Kidney (tissue), 14 donors: Measurements from ENCODE around the gene CFAP251. TPM values are rescaled to one million over a fixed set of nuclear protein-coding genes. Genes with fewer than 3 reads are reported as not detected.

Experiments
- DNase-seq, 5 donors: peaks; one replicate each; pipeline ENCODE4 v3.0.0-alpha.2; 2013 to 2020
- FAIRE-seq: peaks from 2 replicates; lab custom pipeline; 2012; peaks lifted over from hg19 to GRCh38; lab: Jason Lieb, UNC
- H3K27ac ChIP-seq, 2 donors: one replicate each; pipeline ENCODE4 v1.7.0; 2013; ENCODE audit warnings: low read depth in 2 of 2, low read length in 2 of 2, inconsistent platforms in 1 of 2
- H3K27me3 ChIP-seq: one replicate; pipeline ENCODE4 v1.7.1; 2013; ENCODE audit warnings: low read length, inconsistent platforms; ENCODE audit not compliant: control insufficient read depth, insufficient read depth
- H3K36me3 ChIP-seq, 3 donors: one replicate each; pipeline versions ENCODE4 v1.7.0 to v1.7.1; 2013; ENCODE audit warnings: low read length in 3 of 3, control low read depth in 1 of 3, inconsistent platforms in 1 of 3; ENCODE audit not compliant: insufficient read depth in 3 of 3, control insufficient read depth in 2 of 3
- H3K4me1 ChIP-seq, 3 donors: one replicate each; pipeline versions ENCODE4 v1.7.0 to v1.7.1; 2013; ENCODE audit warnings: low read length in 3 of 3, inconsistent platforms in 1 of 3, low read depth in 1 of 3; ENCODE audit not compliant: control insufficient read depth in 2 of 3, insufficient read depth in 2 of 3
- H3K4me3 ChIP-seq, 3 donors: one replicate each; pipeline versions ENCODE4 v1.7.0 to v1.8.1; 2013; ENCODE audit warnings: low read length in 3 of 3, control low read depth in 1 of 3, inconsistent platforms in 1 of 3
- H3K9ac ChIP-seq, 3 donors: one replicate each; pipeline versions ENCODE4 v1.7.0 to v1.7.1; 2013; ENCODE audit warnings: low read length in 3 of 3, control low read depth in 1 of 3, inconsistent platforms in 1 of 3
- H3K9me3 ChIP-seq, 3 donors: one replicate each; pipeline versions ENCODE4 v1.7.0 to v1.7.1; 2013; ENCODE audit warnings: low read length in 3 of 3, control low read depth in 1 of 3, inconsistent platforms in 1 of 3; ENCODE audit not compliant: control insufficient read depth in 2 of 3, insufficient read depth in 1 of 3
- CTCF ChIP-seq: IDR thresholded peaks from 3 replicates; pipeline ENCODE4 v1.5.1; 2012; ENCODE audit warnings: mild to moderate bottlenecking, moderate library complexity, borderline replicate concordance; ENCODE audit not compliant: insufficient read depth; ENCODE audit errors: extremely low read depth
- intact Hi-C: fragments of 100-400 bp; cut with DNase I; formaldehyde crosslinking; loops from one replicate; pipeline ENCODE4 v1.11.1; 2022
- polyA plus RNA-seq: library from polyadenylated mRNA; stranded (reverse); fragments of 350-450 nt; fragmentation: Illumina TruSeq; extraction: RNeasy Lipid Tissue Mini Kit (QIAGEN cat#74804); gene quantifications from one replicate; pipeline ENCODE4 v1.2.3, GENCODE V29; 2014; ENCODE audit warnings: low read depth, low replicate concordance; ENCODE audit not compliant: insufficient read depth
- total RNA-seq: library from RNA; stranded (reverse); fragmentation: NEBNext Ultra II Directional; extraction: Animal tissue kit (Norgen Biotek cat#: 25700); gene quantifications from one replicate; pipeline ENCODE4 v1.2.1, GENCODE V29; 2021
- donor health status: control.
- donor health status: control.
- donor health status: control.
- donor health status: control.
- donor health status: control.
- donor health status: DM: yes; HTN: yes; CAD: no.
- donor health status: Normal renal cell carcinoma (clear cell type).

The CFAP251 gene
- total and polyA plus RNA-seq, 2 donors from 2014 or later = 2.9 to 10.8 TPM

- DNase-seq = no peak
- intact Hi-C loops = no loop called here
- TF ChIP-seq CTCF = no peak
Observed at GRCh38 chr12:121969726-121970125, 51.3 kb downstream of the CFAP251 start.

GRCh38 chr12:121970581-121971300 lies 52.3 kb downstream of the CFAP251 start:
- FAIRE-seq (no peak), DNase-seq (no peak)
- TF ChIP-seq CTCF = no peak
- no peak overlapping the region for H3K4me3 ChIP-seq
- no peaks in the 10 kb centered on the region for H3K4me1 ChIP-seq
- H3K9ac ChIP-seq = no peak overlapping the region
- no peaks in the 10 kb centered on the region for H3K27me3 ChIP-seq
- no peak overlapping the region for H3K27ac ChIP-seq
- intact Hi-C loops = no loop called here
- no peaks in the 10 kb centered on the region for H3K9me3 ChIP-seq
- H3K36me3 ChIP-seq = peaks cover 0 to 5% (median 2%) of the 10 kb centered on the region in 3 donors

More at GRCh38 chr12:121969726-121970125, 51.3 kb downstream of the CFAP251 start:
- H3K36me3 ChIP-seq = peaks cover 0 to 5% (median 2%) of the 10 kb centered on the region in 3 donors
- H3K27ac ChIP-seq = no peak overlapping the region
- H3K9ac ChIP-seq = no peak overlapping the region
- no peak overlapping the region for H3K4me3 ChIP-seq
- no peaks in the 10 kb centered on the region for H3K9me3 ChIP-seq
- no peaks in the 10 kb centered on the region for H3K4me1 ChIP-seq
- no peaks in the 10 kb centered on the region for H3K27me3 ChIP-seq
- FAIRE-seq = no peak

- Histone ChIP-seq H3K36me3 (no peaks in the 10 kb centered on the region), H3K9me3 (no peaks in the 10 kb centered on the region), H3K27ac (no peak overlapping the region), H3K9ac (no peak overlapping the region), H3K4me3 (no peak overlapping the region), H3K27me3 (no peaks in the 10 kb centered on the region), H3K4me1 (no peaks in the 10 kb centered on the region)
- intact Hi-C loops = no loop called here
- DNase-seq (peak in 1 of 5 donors; percentile 9), FAIRE-seq (no peak)
- TF ChIP-seq CTCF = no peak
Observed at GRCh38 chr12:121974026-121974985, 55.9 kb downstream of the CFAP251 start.
